ENCODE data around the gene LPP.

DNA sequence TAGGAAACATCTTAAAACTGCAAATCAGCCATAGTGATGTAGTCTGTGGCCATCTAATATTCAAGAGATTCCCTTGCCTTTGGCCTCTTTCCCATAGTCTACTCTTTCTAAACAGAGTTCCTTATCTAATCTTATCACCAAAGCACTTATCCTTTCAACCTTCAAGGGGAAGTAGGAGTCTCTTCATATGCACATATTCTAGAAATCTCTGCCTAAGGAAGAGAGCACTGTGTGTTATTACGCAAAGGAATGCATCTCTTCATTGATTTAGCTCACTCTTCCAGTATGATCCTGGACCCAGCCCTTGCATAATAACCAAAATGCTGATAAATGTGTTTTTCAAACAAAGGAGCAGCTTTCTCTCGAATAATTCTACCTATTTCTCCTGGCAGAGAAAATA, 764.1 kb downstream of the LPP start:
- TF ChIP-seq CTCF (IDR thresholded peaks at IDR 0.05; ENCODE audit: insufficient read depth, low read length, poor library complexity, severe bottlenecking) (no peak), EZH2phosphoT487 (conservative IDR thresholded peaks at IDR 0.05; ENCODE audit: low read length) (no peak)

Data from SU-DHL-6 (cell line).